NB4 (cell line): ENCODE measurements around the gene IL17C.

Source experiments
- CTCF ChIP-seq: IDR thresholded peaks from one replicate; pipeline ENCODE4 v1.5.1; 2012; ENCODE audit warnings: low read depth, low read length
- MAX ChIP-seq: IDR thresholded peaks from 2 replicates; pipeline ENCODE4 v1.6.1; 2011; ENCODE audit warnings: low read depth, low read length
- MYC ChIP-seq: IDR thresholded peaks from 2 replicates; pipeline ENCODE4 v1.6.1; 2011; ENCODE audit warnings: low read depth, low read length
- POLR2A ChIP-seq: IDR thresholded peaks from 2 replicates; pipeline ENCODE4 v1.6.1; 2011; ENCODE audit warnings: mild to moderate bottlenecking; ENCODE audit not compliant: insufficient read length; ENCODE audit errors: extremely low read depth

- TF ChIP-seq CTCF (no peak), MYC (no peak), POLR2A (no peak), MAX (no peak)
These were observed 14.5 kb upstream of the IL17C start for GRCh38 chr16:88623858-88624257.
